GM08714 (cell line): Measurements from ENCODE around the gene FAM13C.

Experiments
- H3K4me3 ChIP-seq: fragments of 200-500 bp; sonication (Bioruptor generic); 2 replicates; pipeline ENCODE4 v1.5.1; 2014; ENCODE audit warnings: mild to moderate bottlenecking, low read length, inconsistent platforms
- ZNF274 ChIP-seq: IDR thresholded peaks from 2 replicates; pipeline ENCODE4 v1.6.1; 2012; ENCODE audit warnings: mild to moderate bottlenecking, low read depth, low read length

The FAM13C gene

DNA sequence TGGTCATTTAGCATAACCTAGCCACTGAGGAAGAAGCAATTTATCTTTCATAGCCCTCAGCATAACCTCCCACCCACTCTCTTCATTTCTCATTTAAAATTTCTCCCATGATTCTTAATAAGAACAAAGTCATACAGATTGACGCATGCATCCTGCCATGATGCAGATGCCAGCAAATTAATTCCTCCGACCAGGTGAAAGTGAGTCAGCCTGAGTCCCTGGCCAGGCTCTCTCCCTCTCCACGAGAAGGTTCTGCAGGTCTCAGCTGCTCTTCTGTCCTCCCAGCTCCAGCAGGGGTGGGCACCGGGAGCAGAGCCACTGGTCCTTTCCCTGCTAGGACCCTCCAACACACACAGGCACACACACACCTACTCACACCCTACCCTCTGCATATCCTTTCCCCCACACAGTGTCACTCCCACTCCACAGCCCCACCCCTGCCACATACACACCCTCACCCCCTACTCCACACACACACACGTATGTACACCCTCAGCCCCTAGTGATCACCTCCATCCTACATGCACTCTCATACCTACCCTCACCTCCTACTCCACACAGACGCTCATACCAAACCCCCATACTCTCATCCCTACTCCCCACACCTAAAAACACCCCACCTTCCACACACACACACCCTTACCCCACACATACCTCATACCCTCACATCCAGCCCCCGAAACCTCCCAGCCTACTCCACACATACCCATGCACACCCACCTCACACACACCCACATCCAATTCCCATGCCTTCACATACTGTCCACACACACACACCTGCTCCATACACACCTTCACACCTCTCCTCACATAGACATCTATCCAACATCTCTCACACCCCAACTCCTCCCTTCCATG is 78.0 kb downstream of the FAM13C start:
- TF ChIP-seq ZNF274: no peak
- H3K4me3 ChIP-seq: no peak overlapping the region

DNA sequence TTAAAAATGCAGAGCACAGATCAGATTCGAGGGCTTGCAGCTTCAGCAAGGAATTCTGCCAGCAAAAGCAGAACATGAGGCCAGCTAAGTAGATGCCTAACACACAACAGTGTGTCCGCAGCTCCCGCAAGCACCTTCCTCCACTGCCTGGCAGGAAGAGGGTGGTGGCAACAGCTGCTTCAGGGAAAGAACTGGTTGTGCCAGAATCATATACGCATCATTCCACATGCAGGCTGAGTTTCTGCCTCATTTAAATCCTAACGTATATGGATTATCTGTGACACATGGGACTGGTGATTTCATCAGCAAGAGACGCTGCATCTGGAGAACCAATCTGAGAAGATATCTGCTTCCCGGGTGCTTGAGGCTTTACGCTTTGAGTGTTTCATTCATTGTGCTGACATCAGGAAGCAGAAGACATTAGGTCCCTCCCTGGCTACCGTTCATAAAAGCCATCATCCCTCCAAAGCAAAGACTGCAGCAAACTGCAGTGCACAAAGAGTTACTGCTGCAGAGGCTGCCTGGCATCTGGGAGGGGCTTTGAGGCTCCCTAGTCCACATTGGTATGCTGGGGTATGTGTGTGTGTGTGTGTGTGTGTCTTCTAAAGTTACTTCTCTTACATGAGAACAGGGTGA is 78.8 kb downstream of the FAM13C start:
- no peak overlapping the region for H3K4me3 ChIP-seq
- no peak for TF ChIP-seq ZNF274

DNA sequence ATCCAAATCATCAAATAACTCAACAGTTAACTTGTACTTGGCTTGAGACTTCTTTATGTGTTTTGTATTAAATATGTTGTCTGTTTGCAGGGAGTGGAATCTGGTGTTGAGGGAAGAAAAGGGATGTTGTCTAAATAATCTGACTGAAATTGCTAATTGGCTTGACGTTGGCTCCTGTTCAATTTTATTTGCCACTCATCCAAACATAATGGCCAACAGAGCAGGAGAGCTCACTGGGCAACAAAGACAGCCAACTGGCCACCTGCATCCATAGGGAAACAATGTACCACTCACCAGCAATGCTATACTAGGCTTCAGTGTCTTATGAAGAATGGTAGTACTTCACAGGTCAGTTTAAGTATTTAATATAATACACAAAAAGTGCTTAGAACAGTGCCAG is 80.5 kb downstream of the FAM13C start:
- no peak for TF ChIP-seq ZNF274
- no peak overlapping the region for H3K4me3 ChIP-seq

DNA sequence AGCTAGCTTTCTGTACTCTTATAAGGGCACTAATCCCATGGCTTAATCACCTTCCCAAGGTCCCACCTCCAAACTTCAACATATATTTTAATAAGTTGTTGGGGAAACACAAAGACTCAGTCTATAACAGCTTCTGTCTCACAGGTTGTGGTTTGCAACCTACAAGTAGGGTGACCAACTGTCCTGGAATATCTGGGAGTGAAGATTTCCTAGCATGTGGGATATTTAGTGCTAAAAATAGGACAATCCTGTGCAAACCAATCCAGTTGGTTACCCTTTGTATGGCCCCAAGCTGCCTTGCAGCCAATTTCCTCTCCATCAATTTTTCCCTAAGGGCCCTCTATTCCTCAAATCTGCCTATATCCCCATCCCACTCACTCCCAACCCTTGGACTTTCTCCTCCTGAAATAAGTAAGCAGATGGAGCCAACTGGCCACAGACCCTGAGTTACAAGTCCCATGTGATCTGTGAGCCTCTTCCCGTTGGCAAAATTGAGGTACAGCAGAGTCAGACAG is 82.3 kb downstream of the FAM13C start:
- no peak for TF ChIP-seq ZNF274
- no peak overlapping the region for H3K4me3 ChIP-seq

DNA sequence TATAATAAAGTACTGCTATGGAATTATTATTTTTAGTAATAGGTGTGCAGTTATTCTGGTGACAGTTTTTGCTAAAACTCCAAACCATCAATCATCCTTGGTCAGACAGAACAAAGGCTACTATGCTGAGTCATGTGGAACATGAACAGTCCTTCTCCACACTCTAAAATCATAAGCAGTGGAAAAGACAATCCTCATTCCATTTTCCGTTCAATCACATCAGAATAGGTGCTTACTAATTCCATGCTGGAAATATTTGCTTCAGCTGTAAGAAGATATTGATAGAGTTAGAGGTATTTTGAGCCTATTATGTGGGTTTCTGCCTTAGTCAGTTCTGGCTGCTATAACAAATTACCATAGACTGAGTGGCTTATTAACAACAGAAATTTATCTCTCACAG is 82.9 kb downstream of the FAM13C start:
- no peak overlapping the region for H3K4me3 ChIP-seq
- no peak for TF ChIP-seq ZNF274

DNA sequence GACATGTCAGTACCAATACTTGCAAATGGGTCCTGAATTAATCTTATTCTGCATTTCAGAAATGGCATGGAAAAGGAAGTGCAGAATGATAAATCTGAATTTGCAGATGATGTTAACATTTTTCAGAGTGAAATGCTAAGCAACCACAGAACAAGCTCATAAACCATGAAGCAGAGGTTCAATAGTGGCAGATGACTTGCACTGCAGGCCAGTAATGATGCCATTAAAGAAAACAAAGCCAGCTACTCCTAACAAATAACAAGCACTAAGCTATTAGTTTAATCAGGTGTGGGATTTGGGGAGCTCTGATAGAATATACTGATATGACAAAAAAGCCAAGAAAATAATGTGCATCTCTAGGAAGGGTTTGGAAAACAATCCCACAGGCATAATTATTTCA is 85.4 kb downstream of the FAM13C start:
- no peak overlapping the region for H3K4me3 ChIP-seq
- TF ChIP-seq ZNF274: no peak

DNA sequence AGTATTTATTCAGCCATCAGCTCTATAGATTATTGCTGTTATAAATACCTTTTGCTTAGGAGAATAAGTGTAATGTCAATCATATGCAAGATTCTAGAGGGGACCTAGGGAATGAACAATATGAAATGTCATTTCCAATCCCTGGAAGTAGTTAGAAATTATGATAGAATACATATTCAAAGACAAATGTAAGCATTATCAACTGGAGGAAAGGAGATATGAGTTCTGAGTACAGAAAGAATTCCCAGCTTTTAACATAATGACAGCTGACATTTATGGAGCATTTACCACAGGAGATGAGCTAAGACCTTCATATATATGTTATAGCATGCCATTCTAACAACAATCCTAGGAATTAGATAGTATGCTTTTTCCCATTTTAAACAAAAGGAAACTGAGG is 86.2 kb downstream of the FAM13C start:
- TF ChIP-seq ZNF274: no peak
- H3K4me3 ChIP-seq: no peak overlapping the region

DNA sequence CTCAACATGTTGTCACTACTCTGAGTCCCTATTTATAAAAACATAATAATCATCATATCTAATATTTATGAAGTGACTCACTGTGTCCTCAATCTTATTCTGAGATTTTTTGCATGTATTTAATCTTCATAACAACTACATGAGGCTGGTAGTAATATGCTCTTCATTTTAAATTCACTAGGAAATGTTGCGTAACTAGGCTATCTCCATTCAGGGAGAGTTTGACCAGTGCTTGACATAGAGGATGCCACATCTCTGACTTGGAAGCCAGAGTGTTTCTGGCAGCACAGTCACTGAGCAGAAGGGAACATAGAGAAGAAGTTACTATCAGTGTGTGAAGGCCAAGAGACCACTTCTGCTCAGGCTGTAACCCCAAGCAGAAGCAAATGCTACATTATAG is 88.9 kb downstream of the FAM13C start:
- no peak for TF ChIP-seq ZNF274
- H3K4me3 ChIP-seq: no peak overlapping the region

DNA sequence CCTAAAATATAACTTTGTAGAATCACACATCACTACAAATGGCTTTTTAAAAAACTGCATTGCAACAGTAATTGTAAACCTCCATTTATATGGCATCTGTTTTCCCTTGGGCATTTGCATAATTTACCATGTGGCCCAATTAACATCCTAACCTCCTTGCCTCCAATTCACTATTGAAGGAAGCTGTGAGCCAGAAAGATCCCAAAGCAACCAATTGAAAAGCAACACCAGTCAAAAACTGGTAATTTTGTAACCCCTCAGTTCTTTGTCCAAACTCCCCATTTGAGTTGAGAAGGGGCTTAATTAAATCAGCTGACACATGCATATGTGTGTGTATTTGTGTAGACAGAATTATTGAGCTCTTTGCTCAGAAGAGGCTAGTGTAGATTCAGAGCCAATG is 90.3 kb downstream of the FAM13C start:
- H3K4me3 ChIP-seq: no peak overlapping the region
- no peak for TF ChIP-seq ZNF274

DNA sequence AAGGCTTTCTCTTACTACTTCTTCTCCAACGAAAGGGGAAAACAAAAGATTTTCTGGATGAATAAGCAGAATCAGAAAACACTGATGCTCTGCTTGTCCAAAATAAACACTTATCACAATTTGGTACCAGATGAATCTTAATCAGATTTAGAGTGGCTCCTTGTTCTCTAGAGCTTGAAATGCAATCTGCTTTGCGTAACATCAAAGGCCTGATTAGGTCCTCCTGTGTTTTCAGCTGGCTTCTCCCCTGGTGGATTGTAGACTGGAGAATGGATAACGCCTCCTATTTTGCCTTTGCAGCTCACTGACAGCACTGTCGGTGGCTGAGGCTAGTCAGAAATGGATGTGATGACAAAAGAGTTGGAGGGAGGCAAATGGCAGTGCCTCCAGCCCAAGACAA is 91.2 kb downstream of the FAM13C start:
- no peak for TF ChIP-seq ZNF274
- H3K4me3 ChIP-seq: no peak overlapping the region

DNA sequence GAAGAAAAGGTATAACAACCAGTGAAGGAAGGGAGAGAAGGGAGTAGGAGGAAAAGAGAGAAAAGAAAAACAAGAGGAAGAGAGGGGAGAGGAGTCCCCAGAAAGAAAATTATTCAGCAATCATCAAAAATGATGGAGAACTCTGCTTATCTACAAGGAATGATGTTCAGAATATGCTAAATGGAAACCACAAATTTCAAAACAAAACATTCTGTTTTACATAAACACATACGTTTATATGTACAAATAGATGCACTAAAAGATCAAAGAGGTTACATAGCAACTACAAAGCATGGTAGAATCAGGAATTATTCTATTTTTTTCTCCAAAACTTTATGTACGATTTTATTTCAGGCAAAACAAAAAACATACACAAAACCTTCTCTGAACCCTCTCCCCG is 91.9 kb downstream of the FAM13C start:
- TF ChIP-seq ZNF274: no peak
- H3K4me3 ChIP-seq: no peak overlapping the region

DNA sequence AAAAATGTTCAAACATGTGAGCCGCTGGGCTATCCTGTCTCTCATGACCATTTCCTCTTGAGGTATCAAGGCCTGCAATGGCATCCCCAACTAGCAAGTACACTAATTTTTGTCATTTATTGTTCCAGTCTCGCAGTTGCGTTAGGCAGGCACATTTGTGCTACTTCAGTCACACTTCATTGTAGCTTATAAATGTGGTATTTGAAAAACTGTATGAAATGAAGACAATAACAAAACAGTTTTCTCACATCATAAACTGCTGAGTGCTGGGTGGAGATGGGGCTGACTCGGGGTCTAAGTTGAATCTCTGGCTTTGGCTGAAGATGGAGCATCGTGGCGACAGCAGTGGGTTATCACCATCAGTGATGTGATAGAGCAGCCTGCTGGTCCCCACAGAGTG is 92.7 kb downstream of the FAM13C start:
- no peak for TF ChIP-seq ZNF274
- no peak overlapping the region for H3K4me3 ChIP-seq

DNA sequence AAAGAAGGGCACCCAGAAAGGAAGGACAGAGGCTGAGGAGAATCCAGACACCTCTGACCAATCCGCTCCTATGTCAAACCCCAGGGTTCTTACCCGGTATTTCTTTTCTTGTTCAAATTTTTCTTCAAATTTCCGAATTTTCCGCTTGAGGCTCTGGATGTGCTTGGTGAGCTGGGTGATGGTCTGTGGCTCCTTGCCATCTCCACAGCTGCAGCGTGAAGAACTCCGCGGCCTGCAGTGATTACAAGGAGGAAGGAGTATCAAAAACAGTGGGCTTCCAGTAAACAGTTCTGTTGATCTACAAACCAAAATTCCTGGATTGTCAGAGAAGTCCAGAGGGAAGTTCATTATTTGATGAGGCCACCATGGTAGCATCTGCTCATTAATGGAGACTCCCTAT is 93.9 kb downstream of the FAM13C start:
- H3K4me3 ChIP-seq: no peak overlapping the region

DNA sequence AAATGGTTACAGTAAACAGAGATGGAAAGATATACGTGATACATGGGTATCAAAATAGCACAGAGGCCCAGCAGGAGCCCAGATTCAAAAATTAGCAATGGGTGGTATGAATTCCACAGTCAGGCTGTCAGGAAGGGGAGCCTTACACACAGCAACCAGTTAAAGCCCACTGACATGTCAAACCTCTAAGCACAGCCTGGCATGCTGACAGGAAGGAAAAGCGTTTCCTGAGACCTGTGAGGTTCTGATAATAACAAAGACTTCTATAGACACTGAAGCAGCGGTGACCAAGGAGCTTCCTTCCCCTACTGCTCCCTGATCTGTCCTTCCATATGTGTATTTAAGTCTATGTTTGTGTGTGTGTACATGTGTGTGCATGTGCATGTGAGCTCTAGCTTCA is 96.0 kb downstream of the FAM13C start:
- no peak overlapping the region for H3K4me3 ChIP-seq
- TF ChIP-seq ZNF274: no peak

More for the DNA sequence above, 93.9 kb downstream of the FAM13C start:
- TF ChIP-seq ZNF274: no peak

DNA sequence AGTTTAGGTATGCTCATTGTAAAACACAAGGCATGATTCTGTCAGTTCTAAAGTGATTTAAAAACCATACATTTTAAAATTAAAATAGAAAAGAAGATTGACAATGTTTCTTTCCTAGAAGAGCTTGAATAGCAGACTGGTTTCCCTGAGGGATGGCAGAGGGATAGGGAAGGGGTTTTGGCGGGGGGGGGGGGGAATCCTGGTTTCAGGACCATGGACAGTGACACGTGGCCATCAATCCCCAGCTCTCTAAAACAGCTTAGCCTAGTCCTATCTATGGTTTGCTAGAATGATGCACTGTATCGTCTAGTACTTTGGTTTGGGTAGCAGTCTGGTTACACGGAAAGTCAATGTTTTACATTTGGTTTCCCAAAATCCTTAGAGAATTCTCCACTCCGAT is 97.2 kb downstream of the FAM13C start:
- no peak overlapping the region for H3K4me3 ChIP-seq
- no peak for TF ChIP-seq ZNF274

DNA sequence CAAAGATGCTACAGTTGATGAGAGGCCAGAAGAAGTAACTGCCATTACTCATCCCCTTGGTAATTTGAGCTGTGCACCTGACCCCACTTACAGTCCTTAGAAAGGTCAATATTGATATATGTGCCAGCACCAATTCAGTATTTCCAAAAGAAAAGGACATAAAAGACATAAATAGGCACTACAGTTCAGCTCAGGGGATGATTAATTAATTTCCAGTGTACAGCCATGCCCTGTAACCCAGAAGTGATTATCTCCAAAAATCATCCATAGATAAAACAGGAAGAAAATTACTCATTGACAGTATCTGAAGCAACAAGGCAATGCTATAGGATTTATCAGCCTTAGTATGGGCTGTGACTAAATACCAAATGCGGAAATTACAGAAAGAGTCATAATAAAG is 103.5 kb downstream of the FAM13C start:
- no peak for TF ChIP-seq ZNF274
- no peak overlapping the region for H3K4me3 ChIP-seq
